ENCODE data around the gene KCNQ1.

DNA sequence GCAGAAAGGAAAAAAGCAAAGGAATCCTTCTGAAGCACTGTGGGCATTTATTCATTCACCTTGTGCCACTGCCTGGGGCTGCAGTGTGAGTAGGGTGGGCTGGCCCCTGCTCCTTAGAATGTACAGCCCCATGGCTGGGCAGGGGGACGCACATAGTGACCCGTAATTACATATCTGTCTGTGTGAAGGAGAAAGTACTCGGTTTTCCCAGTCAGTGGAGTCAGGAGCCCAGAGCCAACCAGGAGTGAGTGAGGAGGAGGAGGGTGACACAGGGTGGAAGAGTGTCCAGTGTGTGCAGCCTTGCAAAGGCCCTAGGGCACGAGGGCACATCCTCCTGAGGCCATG, 348.9 kb downstream of the KCNQ1 start:
- TF ChIP-seq, protein P1, sequence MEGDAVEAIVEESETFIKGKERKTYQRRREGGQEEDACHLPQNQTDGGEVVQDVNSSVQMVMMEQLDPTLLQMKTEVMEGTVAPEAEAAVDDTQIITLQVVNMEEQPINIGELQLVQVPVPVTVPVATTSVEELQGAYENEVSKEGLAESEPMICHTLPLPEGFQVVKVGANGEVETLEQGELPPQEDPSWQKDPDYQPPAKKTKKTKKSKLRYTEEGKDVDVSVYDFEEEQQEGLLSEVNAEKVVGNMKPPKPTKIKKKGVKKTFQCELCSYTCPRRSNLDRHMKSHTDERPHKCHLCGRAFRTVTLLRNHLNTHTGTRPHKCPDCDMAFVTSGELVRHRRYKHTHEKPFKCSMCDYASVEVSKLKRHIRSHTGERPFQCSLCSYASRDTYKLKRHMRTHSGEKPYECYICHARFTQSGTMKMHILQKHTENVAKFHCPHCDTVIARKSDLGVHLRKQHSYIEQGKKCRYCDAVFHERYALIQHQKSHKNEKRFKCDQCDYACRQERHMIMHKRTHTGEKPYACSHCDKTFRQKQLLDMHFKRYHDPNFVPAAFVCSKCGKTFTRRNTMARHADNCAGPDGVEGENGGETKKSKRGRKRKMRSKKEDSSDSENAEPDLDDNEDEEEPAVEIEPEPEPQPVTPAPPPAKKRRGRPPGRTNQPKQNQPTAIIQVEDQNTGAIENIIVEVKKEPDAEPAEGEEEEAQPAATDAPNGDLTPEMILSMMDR (conservative IDR thresholded peaks at IDR 0.05), result no peak
- no peak for TF ChIP-seq EZH2 (IDR thresholded peaks at IDR 0.05; ENCODE audit: low read depth)
